GM12891 (cell line): ENCODE data around the gene TMEM178B.
"Not testable (repeated sequence)": the region's sequence is repeated elsewhere in the genome, so short reads cannot be mapped to it uniquely, and the experiment has no call there.

Experiments used
- POLR2A ChIP-seq: IDR thresholded peaks from 2 replicates; pipeline ENCODE4 v1.6.1; 2011; ENCODE audit warnings: low read depth, low read length, control low read depth
- POLR2AphosphoS5 ChIP-seq: IDR thresholded peaks from 2 replicates; pipeline ENCODE4 v1.6.1; 2011; ENCODE audit warnings: low read depth, low read length, control low read depth

- TF ChIP-seq POLR2AphosphoS5, POLR2A: not testable (repeated sequence)
Measured at GRCh38 chr7:141175728-141176127, 101.9 kb downstream of the TMEM178B start.
